HCT116 (cell line): Measurements from ENCODE around the gene COBL. TPM values are rescaled to one million over a fixed set of nuclear protein-coding genes. Genes with fewer than 3 reads are reported as not detected.

Experiments
- ATAC-seq: fragments of 200-7000 bp; cut with Tn5 transposase; 2 replicates; pipeline ENCODE4 v1.9.1; 2020; ENCODE audit warnings: mild to moderate bottlenecking, moderate library complexity
- BruUV-seq: library from RNA; stranded (reverse); fragments of 400-500 nt; replicated peaks from 2 replicates; lab custom pipeline; 2021; lab: Mats Ljungman, UMichigan
- CTCF ChIA-PET: fragments of 300-600 bp; sonication (Branson Sonifier 250); formaldehyde crosslinking; loops from one replicate; lab custom pipeline; 2021; ENCODE audit warnings: antibody characterized with exemption; lab: Charles Lee
- POLR2A ChIA-PET: fragments of 300-600, 350-600 bp; sonication (Branson Sonifier 250); formaldehyde crosslinking; loops from one replicate; lab custom pipeline; 2021; ENCODE audit warnings: antibody characterized with exemption; lab: Charles Lee
- RAD21 ChIA-PET, 2 experiments: fragments of 300-600 bp; sonication (Branson Sonifier 250); formaldehyde crosslinking; loops; one replicate each; lab custom pipeline; 2023; ENCODE audit warnings: low total read pairs in 2 of 2; ENCODE audit not compliant: uncharacterized antibody in 2 of 2, unreplicated experiment in 2 of 2, low non-redundant PET in 1 of 2; lab: Charles Lee
- DNase-seq: peaks from one replicate; pipeline ENCODE4 v3.0.0-alpha.2; 2010; ENCODE audit warnings: low read depth, low spot score
- H2AFZ ChIP-seq: fragments of 200-600 bp; shearing (Covaris generic), sonication (generic); 2 replicates; pipeline ENCODE4 v1.6.1; 2017; ENCODE audit warnings: low read depth, mixed run types, mixed read lengths, antibody characterized with exemption, low read length; ENCODE audit not compliant: poor library complexity, severe bottlenecking
- H3K27ac ChIP-seq: 2 replicates; pipeline ENCODE4 v1.5.1; 2012; ENCODE audit warnings: low read depth, low read length
- H3K27me3 ChIP-seq: fragments of 200-600 bp; sonication (generic); 2 replicates; pipeline ENCODE4 v1.6.1; 2016; ENCODE audit warnings: mixed run types, low read length, mixed read lengths; ENCODE audit not compliant: insufficient read depth
- H3K36me3 ChIP-seq, 2 experiments: fragments of 200-500 bp in 1 of 2; fragments of 200-600 bp in 1 of 2; sonication (Bioruptor generic) in 1 of 2; sonication (generic) in 1 of 2; 2 replicates each; pipeline versions ENCODE4 v1.5.1 to v1.6.1; 2014 to 2016; ENCODE audit warnings: low read length in 2 of 2, inconsistent platforms in 1 of 2, mixed read lengths in 1 of 2, mixed run types in 1 of 2; ENCODE audit not compliant: insufficient read depth in 2 of 2, control insufficient read depth in 1 of 2
- H3K4me1 ChIP-seq, 2 experiments: fragments of 200-600 bp in 1 of 2; sonication (generic) in 1 of 2; 2 replicates each; pipeline versions ENCODE4 v1.5.1 to v1.6.1; 2012 to 2017; ENCODE audit warnings: low read length in 2 of 2, inconsistent platforms in 1 of 2, mild to moderate bottlenecking in 1 of 2, mixed read lengths in 1 of 2, mixed run types in 1 of 2, moderate library complexity in 1 of 2; ENCODE audit not compliant: insufficient read depth in 2 of 2, control insufficient read depth in 1 of 2
- H3K4me2 ChIP-seq: fragments of 200-600 bp; sonication (generic); 2 replicates; pipeline ENCODE4 v1.6.1; 2017; ENCODE audit warnings: mixed run types, low read length, mixed read lengths
- H3K4me3 ChIP-seq, 2 experiments: fragments of 200-600 bp in 1 of 2; sonication (generic) in 1 of 2; replicated peaks in 1 of 2; 2 replicates each; pipeline ENCODE4 v1.5.1; 2011 to 2016; ENCODE audit warnings: low read length in 2 of 2, control low read depth in 1 of 2, low read depth in 1 of 2, mild to moderate bottlenecking in 1 of 2, mixed read lengths in 1 of 2, mixed run types in 1 of 2
- H3K79me2 ChIP-seq: fragments of 200-600 bp; sonication (generic); 2 replicates; pipeline ENCODE4 v1.6.1; 2017; ENCODE audit warnings: mild to moderate bottlenecking, mixed run types, low read length, moderate library complexity, mixed read lengths; ENCODE audit not compliant: insufficient read depth
- H3K9ac ChIP-seq: fragments of 200-600 bp; sonication (generic); 2 replicates; pipeline ENCODE4 v1.6.1; 2016; ENCODE audit warnings: low read length, mixed read lengths
- H3K9me2 ChIP-seq: fragments of 200-600 bp; sonication (generic), shearing (Covaris generic); 2 replicates; pipeline ENCODE4 v1.6.1; 2017; ENCODE audit warnings: mixed run types, mild to moderate bottlenecking, moderate library complexity; ENCODE audit not compliant: insufficient read depth
- H3K9me3 ChIP-seq, 2 experiments: fragments of 200-500 bp in 1 of 2; fragments of 200-600 bp in 1 of 2; sonication (Bioruptor generic) in 1 of 2; sonication (generic) in 1 of 2; 2 replicates each; pipeline ENCODE4 v1.6.1; 2014 to 2017; ENCODE audit warnings: low read length in 2 of 2, mixed read lengths in 2 of 2, inconsistent platforms in 1 of 2, low read depth in 1 of 2, mild to moderate bottlenecking in 1 of 2, mixed run types in 1 of 2, moderate library complexity in 1 of 2; ENCODE audit not compliant: control insufficient read depth in 1 of 2, insufficient read depth in 1 of 2
- H4K20me1 ChIP-seq: fragments of 200-600 bp; sonication (generic), shearing (Covaris generic); 2 replicates; pipeline ENCODE4 v1.6.1; 2017; ENCODE audit warnings: mixed run types, mild to moderate bottlenecking, moderate library complexity; ENCODE audit not compliant: insufficient read depth
- CBX3 ChIP-seq: IDR thresholded peaks from 2 replicates; pipeline ENCODE4 v1.6.1; 2012; ENCODE audit warnings: low read depth
- CEBPB ChIP-seq: IDR thresholded peaks from 2 replicates; pipeline ENCODE4 v1.6.1; 2012; ENCODE audit warnings: low read depth
- EZH2 ChIP-seq: fragments of 200-600 bp; sonication (generic); IDR thresholded peaks from 2 replicates; pipeline ENCODE4 v1.6.1; 2017; ENCODE audit warnings: antibody characterized with exemption, mixed run types
- FOSL1 ChIP-seq: IDR thresholded peaks from 2 replicates; pipeline ENCODE4 v1.6.1; 2012; ENCODE audit warnings: low read depth
- JUND ChIP-seq: IDR thresholded peaks from 2 replicates; pipeline ENCODE4 v1.6.1; 2012
- POLR2A ChIP-seq: IDR thresholded peaks from 2 replicates; pipeline ENCODE4 v1.7.0; 2011; ENCODE audit warnings: borderline replicate concordance; ENCODE audit not compliant: insufficient read depth, insufficient read length; ENCODE audit errors: extremely low read depth
- POLR2AphosphoS5 ChIP-seq: IDR thresholded peaks from 2 replicates; pipeline ENCODE4 v1.6.1; 2011; ENCODE audit warnings: mild to moderate bottlenecking, low read depth, low read length, moderate library complexity
- SIN3A ChIP-seq: IDR thresholded peaks from 2 replicates; pipeline ENCODE4 v1.6.1; 2012; ENCODE audit warnings: low read depth
- SP1 ChIP-seq: IDR thresholded peaks from 2 replicates; pipeline ENCODE4 v1.6.1; 2012; ENCODE audit warnings: low read depth
- SRF ChIP-seq: IDR thresholded peaks from 2 replicates; pipeline ENCODE4 v1.6.1; 2012; ENCODE audit warnings: low read depth
- YY1 ChIP-seq: IDR thresholded peaks from 2 replicates; pipeline ENCODE4 v1.6.1; 2011; ENCODE audit warnings: low read length, low read depth, moderate library complexity, mild to moderate bottlenecking; ENCODE audit not compliant: insufficient replicate concordance; ENCODE audit errors: extremely low read depth
- ZFX ChIP-seq: fragments of 450-650 bp; IDR thresholded peaks from 2 replicates; pipeline ENCODE4 v1.6.1; 2017
- ZNF274 ChIP-seq: fragments of 200-500 bp; sonication (Bioruptor generic); IDR thresholded peaks from 2 replicates; pipeline ENCODE4 v1.6.1; 2014; ENCODE audit warnings: mild to moderate bottlenecking, low read depth, low read length, inconsistent platforms
- intact Hi-C: fragments of 100-400 bp; cut with micrococcal nuclease; formaldehyde crosslinking; loops from 2 replicates; pipeline ENCODE4 v1.10.0; 2022
- total RNA-seq: library from RNA; stranded (reverse); gene quantifications from one replicate; pipeline ENCODE4 v1.2.1, GENCODE V29; 2021; ENCODE audit not compliant: unreplicated experiment
- TF ChIP-seq, protein P1 (sequence below): IDR thresholded peaks from 2 replicates; pipeline ENCODE4 v1.6.1; 2012
- TF ChIP-seq, protein P2 (sequence below): IDR thresholded peaks from 2 replicates; pipeline ENCODE4 v1.6.1; 2012
- TF ChIP-seq, protein P3 (sequence below): IDR thresholded peaks from 2 replicates; pipeline ENCODE4 v1.6.1; 2012; ENCODE audit warnings: low read depth
- TF ChIP-seq, protein P4 (sequence below): IDR thresholded peaks from 2 replicates; pipeline ENCODE4 v1.6.1; 2011; ENCODE audit warnings: mild to moderate bottlenecking, low read length, moderate library complexity; ENCODE audit not compliant: insufficient replicate concordance; ENCODE audit errors: extremely low read depth

Gene COBL
- total RNA-seq, 1 experiment from 2014 or later: 19.3 TPM

DNA sequence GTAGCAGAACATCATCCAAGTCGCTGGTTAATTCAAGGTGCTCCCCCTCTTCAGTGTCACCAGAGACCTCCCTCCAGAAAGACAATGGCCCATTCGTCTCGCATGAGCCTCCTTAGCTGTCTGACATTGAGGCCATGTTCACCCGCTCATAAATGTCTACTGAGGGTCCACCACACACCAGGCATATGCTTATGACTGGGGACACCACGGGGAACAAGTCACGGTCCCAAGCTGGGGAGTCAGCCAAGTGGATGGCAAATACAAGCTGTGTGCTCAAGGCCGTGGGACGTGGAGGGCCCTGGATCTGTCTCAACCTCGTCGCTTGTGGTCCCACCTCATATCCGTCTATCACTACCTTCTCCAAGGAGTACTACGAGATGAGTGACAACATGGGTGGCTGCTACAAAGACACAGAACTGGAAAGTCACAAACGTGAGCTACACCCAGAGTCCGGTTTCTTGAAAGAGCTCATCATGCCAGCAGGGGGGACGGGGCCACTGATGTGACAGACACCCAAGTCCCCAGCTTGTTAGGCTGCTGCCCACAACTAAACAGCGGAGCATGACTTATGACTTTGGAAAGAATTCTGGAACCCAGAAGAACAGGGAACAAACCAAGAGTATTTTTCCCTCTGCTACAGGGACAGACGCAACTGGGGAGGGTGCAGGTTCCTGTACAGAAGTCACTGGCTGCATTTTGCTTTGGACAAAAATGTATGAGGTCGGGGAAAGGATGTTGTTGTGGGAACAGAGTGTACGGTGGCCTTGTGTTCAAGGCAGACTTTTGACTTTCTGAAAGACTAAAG, 189.6 kb downstream of the COBL start:
- no peak overlapping the region for H2AFZ ChIP-seq
- no peaks in the 10 kb centered on the region for H3K79me2 ChIP-seq
- no peak overlapping the region for H3K4me2 ChIP-seq
- H3K27me3 ChIP-seq: no peaks in the 10 kb centered on the region
- intact Hi-C loops: no loop called here
- H3K27ac ChIP-seq: no peak overlapping the region
- no TSS peak for BruUV-seq
- ChIA-PET POLR2A (no interaction called here), RAD21 (no interaction called here), CTCF (no interaction called here)
- TF ChIP-seq ZNF274: no peak
- no peak for TF ChIP-seq SRF
- no peak for TF ChIP-seq CEBPB
- TF ChIP-seq SP1: no peak
- no peak for TF ChIP-seq ZFX
- TF ChIP-seq CBX3: no peak
- TF ChIP-seq, protein P1, sequence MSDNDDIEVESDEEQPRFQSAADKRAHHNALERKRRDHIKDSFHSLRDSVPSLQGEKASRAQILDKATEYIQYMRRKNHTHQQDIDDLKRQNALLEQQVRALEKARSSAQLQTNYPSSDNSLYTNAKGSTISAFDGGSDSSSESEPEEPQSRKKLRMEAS: no peak
- TF ChIP-seq POLR2A: no peak
- TF ChIP-seq, protein P2, sequence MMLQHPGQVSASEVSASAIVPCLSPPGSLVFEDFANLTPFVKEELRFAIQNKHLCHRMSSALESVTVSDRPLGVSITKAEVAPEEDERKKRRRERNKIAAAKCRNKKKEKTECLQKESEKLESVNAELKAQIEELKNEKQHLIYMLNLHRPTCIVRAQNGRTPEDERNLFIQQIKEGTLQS: no peak
- TF ChIP-seq, protein P3, sequence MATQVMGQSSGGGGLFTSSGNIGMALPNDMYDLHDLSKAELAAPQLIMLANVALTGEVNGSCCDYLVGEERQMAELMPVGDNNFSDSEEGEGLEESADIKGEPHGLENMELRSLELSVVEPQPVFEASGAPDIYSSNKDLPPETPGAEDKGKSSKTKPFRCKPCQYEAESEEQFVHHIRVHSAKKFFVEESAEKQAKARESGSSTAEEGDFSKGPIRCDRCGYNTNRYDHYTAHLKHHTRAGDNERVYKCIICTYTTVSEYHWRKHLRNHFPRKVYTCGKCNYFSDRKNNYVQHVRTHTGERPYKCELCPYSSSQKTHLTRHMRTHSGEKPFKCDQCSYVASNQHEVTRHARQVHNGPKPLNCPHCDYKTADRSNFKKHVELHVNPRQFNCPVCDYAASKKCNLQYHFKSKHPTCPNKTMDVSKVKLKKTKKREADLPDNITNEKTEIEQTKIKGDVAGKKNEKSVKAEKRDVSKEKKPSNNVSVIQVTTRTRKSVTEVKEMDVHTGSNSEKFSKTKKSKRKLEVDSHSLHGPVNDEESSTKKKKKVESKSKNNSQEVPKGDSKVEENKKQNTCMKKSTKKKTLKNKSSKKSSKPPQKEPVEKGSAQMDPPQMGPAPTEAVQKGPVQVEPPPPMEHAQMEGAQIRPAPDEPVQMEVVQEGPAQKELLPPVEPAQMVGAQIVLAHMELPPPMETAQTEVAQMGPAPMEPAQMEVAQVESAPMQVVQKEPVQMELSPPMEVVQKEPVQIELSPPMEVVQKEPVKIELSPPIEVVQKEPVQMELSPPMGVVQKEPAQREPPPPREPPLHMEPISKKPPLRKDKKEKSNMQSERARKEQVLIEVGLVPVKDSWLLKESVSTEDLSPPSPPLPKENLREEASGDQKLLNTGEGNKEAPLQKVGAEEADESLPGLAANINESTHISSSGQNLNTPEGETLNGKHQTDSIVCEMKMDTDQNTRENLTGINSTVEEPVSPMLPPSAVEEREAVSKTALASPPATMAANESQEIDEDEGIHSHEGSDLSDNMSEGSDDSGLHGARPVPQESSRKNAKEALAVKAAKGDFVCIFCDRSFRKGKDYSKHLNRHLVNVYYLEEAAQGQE: no peak
- TF ChIP-seq FOSL1: no peak
- TF ChIP-seq, protein P4, sequence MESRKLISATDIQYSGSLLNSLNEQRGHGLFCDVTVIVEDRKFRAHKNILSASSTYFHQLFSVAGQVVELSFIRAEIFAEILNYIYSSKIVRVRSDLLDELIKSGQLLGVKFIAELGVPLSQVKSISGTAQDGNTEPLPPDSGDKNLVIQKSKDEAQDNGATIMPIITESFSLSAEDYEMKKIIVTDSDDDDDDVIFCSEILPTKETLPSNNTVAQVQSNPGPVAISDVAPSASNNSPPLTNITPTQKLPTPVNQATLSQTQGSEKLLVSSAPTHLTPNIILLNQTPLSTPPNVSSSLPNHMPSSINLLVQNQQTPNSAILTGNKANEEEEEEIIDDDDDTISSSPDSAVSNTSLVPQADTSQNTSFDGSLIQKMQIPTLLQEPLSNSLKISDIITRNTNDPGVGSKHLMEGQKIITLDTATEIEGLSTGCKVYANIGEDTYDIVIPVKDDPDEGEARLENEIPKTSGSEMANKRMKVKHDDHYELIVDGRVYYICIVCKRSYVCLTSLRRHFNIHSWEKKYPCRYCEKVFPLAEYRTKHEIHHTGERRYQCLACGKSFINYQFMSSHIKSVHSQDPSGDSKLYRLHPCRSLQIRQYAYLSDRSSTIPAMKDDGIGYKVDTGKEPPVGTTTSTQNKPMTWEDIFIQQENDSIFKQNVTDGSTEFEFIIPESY: no peak
- no peak for TF ChIP-seq POLR2AphosphoS5
- no peak for TF ChIP-seq EZH2
- no peak for TF ChIP-seq JUND
- no peak for TF ChIP-seq YY1
- no peak for TF ChIP-seq SIN3A
- no peak overlapping the region for H3K9ac ChIP-seq
- H3K9me3 ChIP-seq: no peaks in the 10 kb centered on the region
- no peaks in the 10 kb centered on the region for H4K20me1 ChIP-seq
- H3K4me3 ChIP-seq: no peak overlapping the region
- peaks cover 0 to 10% of the 10 kb centered on the region in 2 experiments; a peak in 2 of 4 replicates for H3K4me1 ChIP-seq
- no peaks in the 10 kb centered on the region for H3K36me3 ChIP-seq
- ATAC-seq: no peak
- no peaks in the 10 kb centered on the region for H3K9me2 ChIP-seq
- no peak for DNase-seq
